HCT116 (cell line): ENCODE measurements around the gene SLC29A1. TPM values are rescaled to one million over a fixed set of nuclear protein-coding genes. Genes with fewer than 3 reads are reported as not detected.

Experiments used
- ATAC-seq: fragments of 200-7000 bp; cut with Tn5 transposase; 2 replicates; pipeline ENCODE4 v1.9.1; 2020; ENCODE audit warnings: mild to moderate bottlenecking, moderate library complexity
- Bru-seq: library from RNA; stranded (reverse); fragments of 400-500 nt; gene quantifications from one replicate; lab custom pipeline; 2021; lab: Mats Ljungman, UMichigan
- BruChase-seq, 2 experiments: library from RNA; stranded (reverse); fragments of 400-500 nt; gene quantifications; one replicate each; lab custom pipeline; 2021; lab: Mats Ljungman, UMichigan
- BruUV-seq: library from RNA; stranded (reverse); fragments of 400-500 nt; replicated peaks from 2 replicates; lab custom pipeline; 2021; lab: Mats Ljungman, UMichigan
- CTCF ChIA-PET: fragments of 300-600 bp; sonication (Branson Sonifier 250); formaldehyde crosslinking; loops from one replicate; lab custom pipeline; 2021; ENCODE audit warnings: antibody characterized with exemption; lab: Charles Lee
- POLR2A ChIA-PET: fragments of 300-600, 350-600 bp; sonication (Branson Sonifier 250); formaldehyde crosslinking; loops from one replicate; lab custom pipeline; 2021; ENCODE audit warnings: antibody characterized with exemption; lab: Charles Lee
- RAD21 ChIA-PET, 2 experiments: fragments of 300-600 bp; sonication (Branson Sonifier 250); formaldehyde crosslinking; loops; one replicate each; lab custom pipeline; 2023; ENCODE audit warnings: low total read pairs in 2 of 2; ENCODE audit not compliant: uncharacterized antibody in 2 of 2, unreplicated experiment in 2 of 2, low non-redundant PET in 1 of 2; lab: Charles Lee
- DNase-seq: peaks from one replicate; pipeline ENCODE4 v3.0.0-alpha.2; 2010; ENCODE audit warnings: low read depth, low spot score
- H2AFZ ChIP-seq: fragments of 200-600 bp; shearing (Covaris generic), sonication (generic); 2 replicates; pipeline ENCODE4 v1.6.1; 2017; ENCODE audit warnings: low read depth, mixed run types, mixed read lengths, antibody characterized with exemption, low read length; ENCODE audit not compliant: poor library complexity, severe bottlenecking
- H3K27ac ChIP-seq: 2 replicates; pipeline ENCODE4 v1.5.1; 2012; ENCODE audit warnings: low read depth, low read length
- H3K27me3 ChIP-seq: fragments of 200-600 bp; sonication (generic); 2 replicates; pipeline ENCODE4 v1.6.1; 2016; ENCODE audit warnings: mixed run types, low read length, mixed read lengths; ENCODE audit not compliant: insufficient read depth
- H3K36me3 ChIP-seq, 2 experiments: fragments of 200-500 bp in 1 of 2; fragments of 200-600 bp in 1 of 2; sonication (Bioruptor generic) in 1 of 2; sonication (generic) in 1 of 2; 2 replicates each; pipeline versions ENCODE4 v1.5.1 to v1.6.1; 2014 to 2016; ENCODE audit warnings: low read length in 2 of 2, inconsistent platforms in 1 of 2, mixed read lengths in 1 of 2, mixed run types in 1 of 2; ENCODE audit not compliant: insufficient read depth in 2 of 2, control insufficient read depth in 1 of 2
- H3K4me1 ChIP-seq, 2 experiments: fragments of 200-600 bp in 1 of 2; sonication (generic) in 1 of 2; 2 replicates each; pipeline versions ENCODE4 v1.5.1 to v1.6.1; 2012 to 2017; ENCODE audit warnings: low read length in 2 of 2, inconsistent platforms in 1 of 2, mild to moderate bottlenecking in 1 of 2, mixed read lengths in 1 of 2, mixed run types in 1 of 2, moderate library complexity in 1 of 2; ENCODE audit not compliant: insufficient read depth in 2 of 2, control insufficient read depth in 1 of 2
- H3K4me2 ChIP-seq: fragments of 200-600 bp; sonication (generic); 2 replicates; pipeline ENCODE4 v1.6.1; 2017; ENCODE audit warnings: mixed run types, low read length, mixed read lengths
- H3K4me3 ChIP-seq, 2 experiments: fragments of 200-600 bp in 1 of 2; sonication (generic) in 1 of 2; replicated peaks in 1 of 2; 2 replicates each; pipeline ENCODE4 v1.5.1; 2011 to 2016; ENCODE audit warnings: low read length in 2 of 2, control low read depth in 1 of 2, low read depth in 1 of 2, mild to moderate bottlenecking in 1 of 2, mixed read lengths in 1 of 2, mixed run types in 1 of 2
- H3K79me2 ChIP-seq: fragments of 200-600 bp; sonication (generic); 2 replicates; pipeline ENCODE4 v1.6.1; 2017; ENCODE audit warnings: mild to moderate bottlenecking, mixed run types, low read length, moderate library complexity, mixed read lengths; ENCODE audit not compliant: insufficient read depth
- H3K9ac ChIP-seq: fragments of 200-600 bp; sonication (generic); 2 replicates; pipeline ENCODE4 v1.6.1; 2016; ENCODE audit warnings: low read length, mixed read lengths
- H3K9me2 ChIP-seq: fragments of 200-600 bp; sonication (generic), shearing (Covaris generic); 2 replicates; pipeline ENCODE4 v1.6.1; 2017; ENCODE audit warnings: mixed run types, mild to moderate bottlenecking, moderate library complexity; ENCODE audit not compliant: insufficient read depth
- H3K9me3 ChIP-seq, 2 experiments: fragments of 200-500 bp in 1 of 2; fragments of 200-600 bp in 1 of 2; sonication (Bioruptor generic) in 1 of 2; sonication (generic) in 1 of 2; 2 replicates each; pipeline ENCODE4 v1.6.1; 2014 to 2017; ENCODE audit warnings: low read length in 2 of 2, mixed read lengths in 2 of 2, inconsistent platforms in 1 of 2, low read depth in 1 of 2, mild to moderate bottlenecking in 1 of 2, mixed run types in 1 of 2, moderate library complexity in 1 of 2; ENCODE audit not compliant: control insufficient read depth in 1 of 2, insufficient read depth in 1 of 2
- H4K20me1 ChIP-seq: fragments of 200-600 bp; sonication (generic), shearing (Covaris generic); 2 replicates; pipeline ENCODE4 v1.6.1; 2017; ENCODE audit warnings: mixed run types, mild to moderate bottlenecking, moderate library complexity; ENCODE audit not compliant: insufficient read depth
- CBX3 ChIP-seq: IDR thresholded peaks from 2 replicates; pipeline ENCODE4 v1.6.1; 2012; ENCODE audit warnings: low read depth
- CEBPB ChIP-seq: IDR thresholded peaks from 2 replicates; pipeline ENCODE4 v1.6.1; 2012; ENCODE audit warnings: low read depth
- EGR1 ChIP-seq: IDR thresholded peaks from 2 replicates; pipeline ENCODE4 v1.6.1; 2012; ENCODE audit warnings: low read depth
- EZH2phosphoT487 ChIP-seq: fragments of 200-600 bp; IDR thresholded peaks from 2 replicates; pipeline ENCODE4 v1.6.1; 2018; ENCODE audit warnings: antibody characterized with exemption, borderline replicate concordance
- FOSL1 ChIP-seq: IDR thresholded peaks from 2 replicates; pipeline ENCODE4 v1.6.1; 2012; ENCODE audit warnings: low read depth
- JUND ChIP-seq: IDR thresholded peaks from 2 replicates; pipeline ENCODE4 v1.6.1; 2012
- POLR2A ChIP-seq: IDR thresholded peaks from 2 replicates; pipeline ENCODE4 v1.7.0; 2011; ENCODE audit warnings: borderline replicate concordance; ENCODE audit not compliant: insufficient read depth, insufficient read length; ENCODE audit errors: extremely low read depth
- POLR2AphosphoS5 ChIP-seq: IDR thresholded peaks from 2 replicates; pipeline ENCODE4 v1.6.1; 2011; ENCODE audit warnings: mild to moderate bottlenecking, low read depth, low read length, moderate library complexity
- SRF ChIP-seq: IDR thresholded peaks from 2 replicates; pipeline ENCODE4 v1.6.1; 2012; ENCODE audit warnings: low read depth
- YY1 ChIP-seq: IDR thresholded peaks from 2 replicates; pipeline ENCODE4 v1.6.1; 2011; ENCODE audit warnings: low read length, low read depth, moderate library complexity, mild to moderate bottlenecking; ENCODE audit not compliant: insufficient replicate concordance; ENCODE audit errors: extremely low read depth
- ZFX ChIP-seq: fragments of 450-650 bp; IDR thresholded peaks from 2 replicates; pipeline ENCODE4 v1.6.1; 2017
- ZNF274 ChIP-seq: fragments of 200-500 bp; sonication (Bioruptor generic); IDR thresholded peaks from 2 replicates; pipeline ENCODE4 v1.6.1; 2014; ENCODE audit warnings: mild to moderate bottlenecking, low read depth, low read length, inconsistent platforms
- intact Hi-C: fragments of 100-400 bp; cut with micrococcal nuclease; formaldehyde crosslinking; loops from 2 replicates; pipeline ENCODE4 v1.10.0; 2022
- long read RNA-seq: library from polyadenylated mRNA; unstranded; transcript quantifications from one replicate; pipeline ENCODE4 v2.0.0, GENCODE V29; 2021; ENCODE audit not compliant: unreplicated experiment
- polyA plus RNA-seq: library from polyadenylated mRNA; unstranded; fragments of >200 nt; gene quantifications from 2 replicates; pipeline ENCODE4 v1.2.1, GENCODE V29; 2012; ENCODE audit warnings: missing spikeins
- total RNA-seq: library from RNA; stranded (reverse); gene quantifications from one replicate; pipeline ENCODE4 v1.2.1, GENCODE V29; 2021; ENCODE audit not compliant: unreplicated experiment
- TF ChIP-seq, protein P1 (sequence below): IDR thresholded peaks from 2 replicates; pipeline ENCODE4 v1.6.1; 2011; ENCODE audit warnings: mild to moderate bottlenecking, low read length, moderate library complexity; ENCODE audit not compliant: insufficient replicate concordance; ENCODE audit errors: extremely low read depth
- TF ChIP-seq, protein P2 (sequence below), 3 experiments: fragments of 200-600 bp in 1 of 3; sonication (generic) in 1 of 3; IDR thresholded peaks in 2 of 3; conservative IDR thresholded peaks in 1 of 3; 2 replicates each; pipeline ENCODE4 v1.5.1; 2012 to 2017; ENCODE audit warnings: low read depth in 2 of 3, low read length in 2 of 3, antibody characterized with exemption in 1 of 3, borderline replicate concordance in 1 of 3, control low read depth in 1 of 3, mild to moderate bottlenecking in 1 of 3, mixed read lengths in 1 of 3, mixed run types in 1 of 3, moderate library complexity in 1 of 3; ENCODE audit not compliant: insufficient read depth in 1 of 3
- TF ChIP-seq, protein P3 (sequence below): IDR thresholded peaks from 2 replicates; pipeline ENCODE4 v1.6.1; 2012
- TF ChIP-seq, protein P4 (sequence below): IDR thresholded peaks from 2 replicates; pipeline ENCODE4 v1.6.1; 2012; ENCODE audit warnings: low read depth

Gene SLC29A1
- 67.6 TPM for total RNA-seq
- 60.2 and 73.6 TPM in 2 replicates for polyA plus RNA-seq
- Bru-seq, nascent RNA: percentile 58 among the genes with signal in this experiment
- percentile 81 among the genes with signal in this experiment for BruChase-seq, experiment 1, labeled RNA remaining after a 6-hour chase
- percentile 69 among the genes with signal in this experiment for BruChase-seq, experiment 2, labeled RNA remaining after a 2-hour chase
- long read RNA-seq, transcript SLC29A1-206 (13 exons, 2,183 nt): major isoform, 70 of 578 reads
- long read RNA-seq, transcript SLC29A1-201 (12 exons, 2,159 nt): minor isoform, 6 of 578 reads
- long read RNA-seq, transcript SLC29A1-209 (13 exons, 2,318 nt): minor isoform, 13 of 578 reads
- long read RNA-seq, partial matches to known transcripts: 348 of 578 reads
- long read RNA-seq, other reads (novel, unspliced or antisense): 138 of 578 reads

DNA sequence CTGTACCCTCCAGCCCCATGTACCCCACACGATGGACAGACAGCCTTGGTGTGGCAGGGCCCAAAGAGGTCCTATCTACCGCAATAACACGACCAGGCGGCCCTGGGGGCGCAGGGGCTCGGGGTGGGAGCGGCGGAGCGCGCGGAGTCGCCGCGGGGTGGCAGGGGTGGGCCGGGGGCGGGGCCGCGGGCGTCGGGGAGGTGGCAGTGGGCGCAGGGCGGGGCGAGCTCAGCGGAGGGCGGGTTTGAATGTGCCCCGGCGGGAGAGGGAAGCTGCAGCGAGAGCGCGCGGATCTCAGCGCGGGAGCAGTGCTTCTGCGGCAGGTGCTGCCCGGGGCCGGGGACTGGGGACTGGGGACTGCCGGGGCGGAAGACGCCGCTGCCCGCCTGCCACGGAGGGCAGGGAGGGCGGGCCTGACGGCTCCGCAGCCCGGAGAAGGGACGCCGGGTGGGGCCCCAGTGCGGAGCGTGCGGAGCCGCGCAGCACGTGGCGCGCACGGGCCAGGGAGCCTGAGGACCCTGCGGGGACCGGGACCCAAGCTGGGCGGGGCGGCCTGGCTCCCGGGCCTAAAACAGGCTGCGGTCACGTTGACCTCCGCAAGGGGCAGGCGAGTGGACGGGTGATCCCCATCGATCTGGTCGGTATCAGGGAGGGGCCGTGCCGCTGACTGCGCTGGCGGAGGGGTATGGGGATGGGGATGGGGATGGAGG lies at the start of gene SLC29A1:
SLC29A1 (plus strand) TSS at position 277 of the 710 bp plus-strand sequence. CDS start 3,719 bp downstream, outside the sequence.
- H3K4me2 ChIP-seq: peak within 1 kb of the TSS; percentile 93
- ChIA-PET RAD21 (interaction anchor here in 1 of 2 experiments (1.4 kb wide), 1 partner anchor 22 kb away, joined by 3 read pairs; no protein-coding TSS in a partner anchor), CTCF (interaction anchor here (0.9 to 3.7 kb wide), 4 partner anchors 11 to 51 kb away, joined by 3 to 22 read pairs (median 8); no protein-coding TSS in a partner anchor), POLR2A (interaction anchor here (1.0 to 3.0 kb wide), 7 partner anchors 11 to 91 kb away, joined by 3 to 27 read pairs (median 5); partner anchors contain the start of genes HSP90AB1 and SLC35B2)
- H3K4me1 ChIP-seq: peaks cover 39 to 67% of the 10 kb centered on the region in 2 experiments
- no peaks in the 10 kb centered on the region for H3K9me3 ChIP-seq
- no peak for DNase-seq
- no TSS peak for BruUV-seq
- H3K9ac ChIP-seq: peak within 1 kb of the TSS; percentile 81
- H3K4me3 ChIP-seq: peak within 1 kb of the TSS; percentile 65 to 74
- no peaks in the 10 kb centered on the region for H3K9me2 ChIP-seq
- peaks cover 0 to 10% of the 10 kb centered on the region in 2 experiments; a peak in 1 of 4 replicates for H3K36me3 ChIP-seq
- intact Hi-C loops: no loop called here
- ATAC-seq: peak; percentile 62
- peaks cover 48% of the 10 kb centered on the region for H3K79me2 ChIP-seq
- H4K20me1 ChIP-seq: peaks cover 4% of the 10 kb centered on the region; the same call in 1 of the 2 replicates
- no peaks in the 10 kb centered on the region for H3K27me3 ChIP-seq
- peak within 1 kb of the TSS; percentile 61 for H2AFZ ChIP-seq
- H3K27ac ChIP-seq: peak within 1 kb of the TSS; percentile 81
- TF ChIP-seq FOSL1 (no peak), ZFX (peak; percentile 63; the same call in 1 of the 2 replicates), CEBPB (no peak), POLR2AphosphoS5 (peak; percentile 69), CBX3 (no peak), ZNF274 (no peak), EGR1 (no peak), YY1 (no peak), EZH2phosphoT487 (no peak), JUND (no peak), SRF (no peak), POLR2A (peak; percentile 53)
- TF ChIP-seq, protein P1, sequence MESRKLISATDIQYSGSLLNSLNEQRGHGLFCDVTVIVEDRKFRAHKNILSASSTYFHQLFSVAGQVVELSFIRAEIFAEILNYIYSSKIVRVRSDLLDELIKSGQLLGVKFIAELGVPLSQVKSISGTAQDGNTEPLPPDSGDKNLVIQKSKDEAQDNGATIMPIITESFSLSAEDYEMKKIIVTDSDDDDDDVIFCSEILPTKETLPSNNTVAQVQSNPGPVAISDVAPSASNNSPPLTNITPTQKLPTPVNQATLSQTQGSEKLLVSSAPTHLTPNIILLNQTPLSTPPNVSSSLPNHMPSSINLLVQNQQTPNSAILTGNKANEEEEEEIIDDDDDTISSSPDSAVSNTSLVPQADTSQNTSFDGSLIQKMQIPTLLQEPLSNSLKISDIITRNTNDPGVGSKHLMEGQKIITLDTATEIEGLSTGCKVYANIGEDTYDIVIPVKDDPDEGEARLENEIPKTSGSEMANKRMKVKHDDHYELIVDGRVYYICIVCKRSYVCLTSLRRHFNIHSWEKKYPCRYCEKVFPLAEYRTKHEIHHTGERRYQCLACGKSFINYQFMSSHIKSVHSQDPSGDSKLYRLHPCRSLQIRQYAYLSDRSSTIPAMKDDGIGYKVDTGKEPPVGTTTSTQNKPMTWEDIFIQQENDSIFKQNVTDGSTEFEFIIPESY: no peak
- TF ChIP-seq, protein P2, sequence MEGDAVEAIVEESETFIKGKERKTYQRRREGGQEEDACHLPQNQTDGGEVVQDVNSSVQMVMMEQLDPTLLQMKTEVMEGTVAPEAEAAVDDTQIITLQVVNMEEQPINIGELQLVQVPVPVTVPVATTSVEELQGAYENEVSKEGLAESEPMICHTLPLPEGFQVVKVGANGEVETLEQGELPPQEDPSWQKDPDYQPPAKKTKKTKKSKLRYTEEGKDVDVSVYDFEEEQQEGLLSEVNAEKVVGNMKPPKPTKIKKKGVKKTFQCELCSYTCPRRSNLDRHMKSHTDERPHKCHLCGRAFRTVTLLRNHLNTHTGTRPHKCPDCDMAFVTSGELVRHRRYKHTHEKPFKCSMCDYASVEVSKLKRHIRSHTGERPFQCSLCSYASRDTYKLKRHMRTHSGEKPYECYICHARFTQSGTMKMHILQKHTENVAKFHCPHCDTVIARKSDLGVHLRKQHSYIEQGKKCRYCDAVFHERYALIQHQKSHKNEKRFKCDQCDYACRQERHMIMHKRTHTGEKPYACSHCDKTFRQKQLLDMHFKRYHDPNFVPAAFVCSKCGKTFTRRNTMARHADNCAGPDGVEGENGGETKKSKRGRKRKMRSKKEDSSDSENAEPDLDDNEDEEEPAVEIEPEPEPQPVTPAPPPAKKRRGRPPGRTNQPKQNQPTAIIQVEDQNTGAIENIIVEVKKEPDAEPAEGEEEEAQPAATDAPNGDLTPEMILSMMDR (IDR thresholded peaks at IDR 0.05 in 2 of 3, conservative IDR thresholded peaks at IDR 0.05 in 1 of 3; ENCODE audit: borderline replicate concordance in 1 of 3, insufficient read depth in 1 of 3, low read depth in 2 of 3, low read length in 2 of 3): peak in 1 of 3 experiments; percentile 7; a peak in 2 of 6 replicates
- TF ChIP-seq, protein P3, sequence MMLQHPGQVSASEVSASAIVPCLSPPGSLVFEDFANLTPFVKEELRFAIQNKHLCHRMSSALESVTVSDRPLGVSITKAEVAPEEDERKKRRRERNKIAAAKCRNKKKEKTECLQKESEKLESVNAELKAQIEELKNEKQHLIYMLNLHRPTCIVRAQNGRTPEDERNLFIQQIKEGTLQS: no peak
- TF ChIP-seq, protein P4, sequence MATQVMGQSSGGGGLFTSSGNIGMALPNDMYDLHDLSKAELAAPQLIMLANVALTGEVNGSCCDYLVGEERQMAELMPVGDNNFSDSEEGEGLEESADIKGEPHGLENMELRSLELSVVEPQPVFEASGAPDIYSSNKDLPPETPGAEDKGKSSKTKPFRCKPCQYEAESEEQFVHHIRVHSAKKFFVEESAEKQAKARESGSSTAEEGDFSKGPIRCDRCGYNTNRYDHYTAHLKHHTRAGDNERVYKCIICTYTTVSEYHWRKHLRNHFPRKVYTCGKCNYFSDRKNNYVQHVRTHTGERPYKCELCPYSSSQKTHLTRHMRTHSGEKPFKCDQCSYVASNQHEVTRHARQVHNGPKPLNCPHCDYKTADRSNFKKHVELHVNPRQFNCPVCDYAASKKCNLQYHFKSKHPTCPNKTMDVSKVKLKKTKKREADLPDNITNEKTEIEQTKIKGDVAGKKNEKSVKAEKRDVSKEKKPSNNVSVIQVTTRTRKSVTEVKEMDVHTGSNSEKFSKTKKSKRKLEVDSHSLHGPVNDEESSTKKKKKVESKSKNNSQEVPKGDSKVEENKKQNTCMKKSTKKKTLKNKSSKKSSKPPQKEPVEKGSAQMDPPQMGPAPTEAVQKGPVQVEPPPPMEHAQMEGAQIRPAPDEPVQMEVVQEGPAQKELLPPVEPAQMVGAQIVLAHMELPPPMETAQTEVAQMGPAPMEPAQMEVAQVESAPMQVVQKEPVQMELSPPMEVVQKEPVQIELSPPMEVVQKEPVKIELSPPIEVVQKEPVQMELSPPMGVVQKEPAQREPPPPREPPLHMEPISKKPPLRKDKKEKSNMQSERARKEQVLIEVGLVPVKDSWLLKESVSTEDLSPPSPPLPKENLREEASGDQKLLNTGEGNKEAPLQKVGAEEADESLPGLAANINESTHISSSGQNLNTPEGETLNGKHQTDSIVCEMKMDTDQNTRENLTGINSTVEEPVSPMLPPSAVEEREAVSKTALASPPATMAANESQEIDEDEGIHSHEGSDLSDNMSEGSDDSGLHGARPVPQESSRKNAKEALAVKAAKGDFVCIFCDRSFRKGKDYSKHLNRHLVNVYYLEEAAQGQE: no peak
